ENCODE results near the gene FRMD4A.
"Not testable (repeated sequence)": the region's sequence is repeated elsewhere in the genome, so short reads cannot be mapped to it uniquely, and the experiment has no call there.

Gene FRMD4A

DNA sequence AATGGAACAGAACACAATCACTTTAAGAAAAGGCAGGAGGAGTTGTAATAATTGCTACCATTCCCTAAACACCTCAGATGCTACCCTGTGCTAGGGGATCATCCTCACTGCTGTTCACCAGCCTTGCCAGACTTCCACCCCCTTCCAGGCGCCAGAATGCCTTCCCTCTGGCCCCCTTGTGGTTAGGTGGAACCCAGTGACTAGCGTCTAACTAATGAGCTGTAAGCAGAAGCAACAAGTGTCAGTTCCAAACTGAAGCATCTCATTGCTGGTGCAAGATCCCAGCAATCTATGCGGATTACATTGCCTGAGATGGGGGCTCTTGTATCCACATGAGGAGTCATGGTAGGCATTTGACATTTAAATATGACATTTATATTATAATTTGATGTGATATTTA is 86.6 kb downstream of the FRMD4A start:
- in situ Hi-C loops (cut with MboI; ENCODE audit: low sequenced_read_pairs) = no loop called here

DNA sequence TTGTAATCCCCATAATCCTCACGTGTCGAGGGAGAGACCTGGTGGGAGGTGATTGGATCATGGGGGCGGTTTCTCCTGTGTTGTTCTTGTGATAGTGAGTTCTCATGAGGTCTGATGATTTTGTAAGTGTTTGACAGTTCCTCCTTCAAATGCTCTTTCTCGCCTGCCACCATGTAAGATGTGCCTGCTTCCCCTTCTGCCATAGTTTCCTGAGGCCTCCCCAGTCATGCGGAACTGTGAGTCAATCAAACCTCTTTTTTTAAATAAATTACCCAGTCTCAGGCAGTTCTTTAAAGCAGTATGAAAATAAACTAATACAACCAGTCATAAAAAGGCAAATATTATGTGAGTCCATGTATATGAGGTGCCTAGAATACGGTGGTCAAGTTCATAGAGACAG is 87.5 kb downstream of the FRMD4A start:
- in situ Hi-C loops (cut with MboI; ENCODE audit: low sequenced_read_pairs) = no loop called here

DNA sequence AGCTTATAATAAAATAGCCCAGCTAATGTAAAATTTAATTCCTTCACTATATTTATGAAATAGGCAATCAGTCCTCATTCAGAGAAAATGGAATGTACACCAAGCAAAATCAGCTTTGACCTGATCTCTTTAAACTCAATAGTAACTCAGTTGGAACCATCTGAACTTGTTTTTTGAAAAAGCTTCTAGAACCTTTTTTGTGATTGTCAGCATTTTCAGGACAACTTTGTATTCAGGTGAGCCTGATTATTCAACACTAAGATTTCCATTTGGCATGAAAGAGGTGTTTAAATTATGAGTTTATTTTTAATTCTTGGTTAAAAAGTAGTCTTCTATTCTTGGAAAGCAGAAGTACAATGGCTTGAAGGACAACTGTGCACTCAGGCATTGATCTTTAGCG is 89.5 kb downstream of the FRMD4A start:
- in situ Hi-C loops (cut with MboI; ENCODE audit: low sequenced_read_pairs) = no loop called here

DNA sequence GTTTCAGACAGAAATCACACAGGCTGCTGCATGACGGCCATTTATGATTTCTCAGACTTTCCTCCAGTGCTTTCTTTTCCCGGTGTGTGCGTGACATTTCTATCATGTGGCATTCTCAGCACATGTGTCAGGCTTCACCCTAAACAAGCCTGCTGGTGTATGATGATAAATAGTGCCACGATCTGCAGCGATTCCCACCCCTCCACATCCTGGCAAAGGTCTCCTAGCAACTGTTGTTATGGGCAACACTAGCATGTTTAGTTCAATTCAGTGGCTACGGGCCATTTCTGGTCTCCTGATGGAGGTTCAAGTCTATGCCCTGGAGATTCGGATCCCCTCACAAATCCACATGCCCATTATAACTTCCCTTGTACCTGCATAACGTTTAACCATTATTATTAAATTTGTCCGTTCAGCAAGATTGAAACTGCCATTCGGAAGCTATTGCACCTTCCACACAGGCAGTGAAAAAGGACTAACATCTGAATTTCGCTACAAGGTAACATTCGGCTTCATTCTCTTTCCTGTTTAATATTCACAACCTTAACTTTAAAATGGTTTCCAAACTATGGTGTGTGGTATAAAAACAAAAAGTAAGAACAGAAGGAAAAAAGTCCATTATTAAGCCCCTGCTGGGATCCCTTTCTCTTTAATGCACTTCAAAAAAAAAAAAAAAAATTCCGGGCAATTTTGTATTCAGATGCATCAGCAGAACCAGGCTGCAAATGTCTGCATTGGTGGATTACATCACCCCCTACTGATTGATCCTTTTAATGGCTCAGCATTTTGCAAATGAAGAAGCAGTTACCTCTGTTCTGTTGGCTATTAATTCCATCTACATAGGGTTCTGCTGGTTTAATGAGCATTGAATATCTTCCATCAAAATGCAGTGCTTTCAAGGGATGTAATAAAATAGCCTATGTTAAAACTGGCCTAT is 90.2 kb downstream of the FRMD4A start:
- in situ Hi-C loops (cut with MboI; ENCODE audit: low sequenced_read_pairs) = no loop called here

DNA sequence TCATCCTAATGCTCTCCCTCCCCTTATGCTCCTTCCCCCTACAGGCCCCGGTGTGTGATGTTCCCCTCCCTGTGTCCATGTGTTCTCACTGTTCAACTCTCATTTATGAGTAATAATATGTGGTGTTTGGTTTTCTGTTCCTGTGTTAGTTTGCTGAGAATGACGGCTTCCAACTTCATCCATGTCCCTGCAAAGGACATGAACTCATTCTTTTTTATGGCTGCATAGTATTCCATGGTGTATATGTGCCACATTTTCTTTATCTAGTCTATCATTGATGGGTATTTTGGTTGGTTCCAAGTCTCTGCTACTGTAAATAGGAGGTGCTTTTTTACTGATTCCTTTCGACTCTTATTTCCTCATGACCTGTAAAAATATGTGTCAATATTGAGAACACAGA is 92.1 kb downstream of the FRMD4A start:
- in situ Hi-C loops (cut with MboI; ENCODE audit: low sequenced_read_pairs) = not testable (repeated sequence)

DNA sequence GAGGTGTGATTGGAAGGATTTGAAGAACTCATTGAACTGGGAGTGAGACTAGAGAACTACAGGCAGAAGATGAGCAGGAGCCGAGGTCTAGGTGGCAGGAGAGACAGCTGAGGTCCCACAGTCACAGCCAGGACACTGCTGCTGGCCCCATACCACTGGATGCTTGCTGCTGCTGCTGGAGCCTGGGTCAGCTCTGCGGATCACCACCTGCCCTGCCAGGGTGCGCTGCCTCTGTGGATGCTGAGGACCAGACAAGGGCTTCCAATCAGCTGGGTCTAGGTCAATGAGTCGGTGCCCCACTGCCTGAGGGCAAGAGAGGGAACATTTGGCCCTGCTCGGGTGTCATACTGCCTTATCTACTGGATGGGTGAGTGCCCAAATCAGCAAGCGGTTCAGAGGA is 94.4 kb downstream of the FRMD4A start:
- in situ Hi-C loops (cut with MboI; ENCODE audit: low sequenced_read_pairs) = no loop called here

DNA sequence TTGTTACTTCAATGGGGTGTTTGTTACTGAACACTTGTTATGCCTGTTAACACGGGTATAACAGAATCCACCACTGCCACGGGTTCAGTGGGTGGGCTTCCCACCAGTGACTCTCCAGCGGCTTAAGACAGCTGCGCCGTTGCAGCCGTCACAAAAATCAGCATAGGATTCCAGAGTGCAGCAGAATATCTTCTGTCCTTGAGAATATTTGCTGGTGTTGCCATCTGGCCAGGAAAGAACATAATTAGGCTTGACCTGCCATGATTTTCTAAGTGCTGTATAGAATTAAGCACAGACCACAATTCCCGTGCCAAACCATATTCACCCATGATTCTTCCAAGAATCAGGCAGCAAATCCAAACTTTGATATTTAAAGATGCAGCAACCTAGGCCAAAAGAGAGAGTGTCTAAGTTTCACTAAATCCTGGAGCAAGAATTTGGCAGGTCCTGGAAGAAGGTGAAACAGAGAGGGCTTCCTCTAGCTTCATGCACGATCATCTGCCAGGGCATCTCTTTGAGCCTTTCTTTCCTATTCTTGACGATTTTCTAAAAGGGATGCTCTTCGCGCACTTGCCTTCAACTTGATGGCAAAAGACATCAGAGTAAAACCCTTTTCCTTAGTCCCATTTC is 95.0 kb downstream of the FRMD4A start:
- in situ Hi-C loops (cut with MboI; ENCODE audit: low sequenced_read_pairs) = no loop called here

DNA sequence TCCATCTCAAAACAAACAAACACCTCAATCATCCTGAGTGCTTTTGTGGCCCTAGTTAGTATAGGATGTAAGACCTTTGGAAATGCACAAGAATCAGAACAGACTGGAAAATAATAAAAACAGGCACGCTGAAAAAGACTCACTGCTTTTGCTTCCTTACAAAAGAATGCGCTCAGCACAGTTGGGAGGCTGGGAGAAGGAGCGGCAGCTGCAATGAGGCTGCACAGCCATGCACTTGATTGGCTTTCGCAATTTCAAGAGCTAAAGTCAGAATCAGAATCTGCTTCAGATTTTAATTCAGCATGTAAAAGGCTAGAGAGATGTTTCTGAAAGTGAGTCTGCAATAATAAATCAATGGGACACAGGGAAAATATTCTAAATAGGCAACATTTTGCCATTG is 97.2 kb downstream of the FRMD4A start:
- in situ Hi-C loops (cut with MboI; ENCODE audit: low sequenced_read_pairs) = no loop called here

DNA sequence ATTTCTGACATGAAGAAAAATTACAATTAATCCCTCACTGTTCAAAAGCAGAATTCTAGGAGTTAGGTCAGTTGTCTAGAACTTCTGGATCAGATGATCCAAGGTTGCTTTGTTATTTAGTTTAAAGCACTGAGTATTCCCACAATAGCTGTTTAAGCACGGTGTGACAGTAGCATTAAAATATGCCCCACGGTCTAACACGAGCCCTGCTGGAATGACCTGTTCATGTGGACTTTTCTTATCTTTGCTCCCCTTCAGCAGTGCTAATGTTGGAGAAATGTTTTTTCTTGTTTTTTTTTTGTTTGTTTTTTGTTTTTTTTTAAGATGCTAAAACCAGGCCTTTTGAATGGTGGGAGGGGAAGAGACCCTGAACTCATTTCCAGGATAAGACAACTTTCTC is 101.9 kb downstream of the FRMD4A start:
- in situ Hi-C loops (cut with MboI; ENCODE audit: low sequenced_read_pairs) = not testable (repeated sequence)

DNA sequence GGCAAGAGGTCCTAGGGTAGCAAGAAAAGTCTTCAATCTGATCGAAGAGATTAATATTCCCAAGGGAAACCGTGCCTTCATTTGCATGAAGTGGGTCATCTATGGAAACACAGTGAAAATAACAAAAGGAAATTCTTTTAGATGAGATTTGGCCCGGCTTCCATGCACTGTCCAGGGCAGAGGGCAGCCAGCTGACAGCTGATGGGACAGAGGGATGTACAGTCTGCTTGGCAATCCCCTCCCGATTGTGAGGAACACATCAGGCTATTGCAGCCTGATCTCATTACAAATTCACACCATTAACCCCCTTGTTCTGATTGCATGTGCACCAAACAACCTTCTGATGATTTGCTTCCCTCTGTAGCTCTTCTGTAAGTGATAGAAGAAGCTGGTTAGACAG is 105.3 kb downstream of the FRMD4A start:
- in situ Hi-C loops (cut with MboI; ENCODE audit: low sequenced_read_pairs) = no loop called here

DNA sequence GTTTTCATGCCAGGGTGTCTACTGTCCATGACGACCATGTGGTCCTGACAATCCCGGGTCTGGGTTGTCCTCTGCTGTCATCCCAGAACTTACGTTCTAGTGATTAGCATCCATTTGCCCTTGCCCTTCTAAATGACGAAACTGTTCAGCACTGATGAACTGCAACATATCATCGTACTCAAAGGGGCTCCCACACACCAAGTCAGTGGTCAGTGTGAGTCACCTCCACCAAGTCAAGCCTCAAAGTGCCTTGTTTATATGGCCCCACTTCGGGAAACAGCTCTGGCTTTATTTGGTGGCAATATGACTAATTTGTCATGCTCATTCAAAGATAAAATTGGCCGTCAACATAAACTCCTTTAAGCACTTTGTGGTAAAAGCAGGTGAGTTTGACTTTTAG is 110.7 kb downstream of the FRMD4A start:
- in situ Hi-C loops (cut with MboI; ENCODE audit: low sequenced_read_pairs) = no loop called here

DNA sequence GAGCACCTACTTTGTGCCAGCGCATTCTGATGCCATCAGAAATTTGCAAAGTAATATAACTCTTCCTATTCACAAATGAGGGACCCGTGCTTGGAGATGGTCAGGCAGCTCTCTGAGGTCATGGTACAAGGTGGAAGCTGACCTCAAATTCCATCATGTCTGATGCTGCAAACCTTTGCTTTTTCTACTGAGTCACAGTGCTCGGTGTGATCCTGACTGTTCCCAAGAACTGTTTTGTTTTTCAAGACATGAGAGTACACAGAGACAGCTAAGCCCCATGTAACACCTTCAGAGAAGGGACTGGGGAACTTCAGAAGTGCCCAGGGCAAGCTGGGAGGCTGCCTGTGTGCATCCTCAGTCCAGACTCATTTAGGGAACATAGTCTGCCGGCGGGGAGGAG is 111.3 kb downstream of the FRMD4A start:
- in situ Hi-C loops (cut with MboI; ENCODE audit: low sequenced_read_pairs) = no loop called here

DNA sequence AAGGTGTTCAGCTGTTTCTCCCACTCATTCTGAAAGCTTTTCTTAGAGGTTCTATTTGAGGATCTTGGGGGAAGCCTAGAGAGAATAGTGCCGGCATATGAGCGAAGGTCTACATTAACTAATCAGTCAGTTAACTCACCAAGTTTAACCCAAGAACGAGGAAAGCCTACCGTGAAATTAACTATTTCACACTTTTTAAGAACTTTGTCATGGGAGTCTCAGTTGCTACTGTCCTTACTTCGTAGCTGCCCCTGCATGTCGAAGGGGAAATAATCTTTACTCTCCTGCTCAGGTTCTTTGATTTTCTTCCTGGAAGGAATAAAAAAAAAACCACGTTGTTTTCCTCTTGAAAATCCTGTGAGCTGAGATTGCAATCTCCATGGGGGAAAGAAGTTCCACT is 115.1 kb downstream of the FRMD4A start:
- in situ Hi-C loops (cut with MboI; ENCODE audit: low sequenced_read_pairs) = no loop called here

DNA sequence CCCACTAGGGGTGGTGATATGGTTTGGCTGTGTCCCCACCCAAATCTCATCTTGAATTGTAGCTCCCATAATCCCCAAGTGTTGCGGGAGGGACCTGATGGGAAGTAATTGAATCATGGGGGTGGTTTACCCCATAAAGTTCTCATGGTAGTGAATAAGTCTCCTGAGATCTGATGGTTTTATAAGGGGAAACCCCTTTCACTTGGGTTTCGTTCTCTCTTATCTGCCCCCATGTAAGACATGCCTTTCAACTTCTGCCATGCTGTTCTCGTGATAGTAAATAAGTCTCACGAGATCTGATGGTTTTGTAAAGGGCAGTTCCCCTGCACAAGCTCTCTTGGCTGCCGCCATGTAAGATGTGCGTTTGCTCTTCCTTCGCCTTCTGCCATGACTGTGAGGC is 117.0 kb downstream of the FRMD4A start:
- in situ Hi-C loops (cut with MboI; ENCODE audit: low sequenced_read_pairs) = not testable (repeated sequence)

DNA sequence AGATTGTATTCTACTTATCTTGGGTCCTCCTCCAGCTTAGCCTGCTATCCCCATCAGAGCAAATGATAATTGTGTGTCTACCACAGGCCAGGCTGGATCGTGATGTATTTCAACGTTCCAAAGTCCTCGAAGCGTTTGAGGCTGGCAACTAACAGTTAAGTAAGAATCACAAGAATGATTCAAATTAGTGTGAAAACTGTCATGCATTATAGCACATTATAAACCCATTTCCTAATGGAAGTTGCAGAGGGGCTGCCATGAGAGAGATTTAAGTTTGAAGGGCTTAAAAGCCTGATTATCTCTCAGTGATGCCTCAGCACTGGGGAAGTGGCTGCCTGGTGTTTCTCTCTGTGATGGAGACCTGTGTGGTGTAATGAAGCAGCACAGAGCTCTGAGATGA is 119.1 kb downstream of the FRMD4A start:
- in situ Hi-C loops (cut with MboI; ENCODE audit: low sequenced_read_pairs) = no loop called here

DNA sequence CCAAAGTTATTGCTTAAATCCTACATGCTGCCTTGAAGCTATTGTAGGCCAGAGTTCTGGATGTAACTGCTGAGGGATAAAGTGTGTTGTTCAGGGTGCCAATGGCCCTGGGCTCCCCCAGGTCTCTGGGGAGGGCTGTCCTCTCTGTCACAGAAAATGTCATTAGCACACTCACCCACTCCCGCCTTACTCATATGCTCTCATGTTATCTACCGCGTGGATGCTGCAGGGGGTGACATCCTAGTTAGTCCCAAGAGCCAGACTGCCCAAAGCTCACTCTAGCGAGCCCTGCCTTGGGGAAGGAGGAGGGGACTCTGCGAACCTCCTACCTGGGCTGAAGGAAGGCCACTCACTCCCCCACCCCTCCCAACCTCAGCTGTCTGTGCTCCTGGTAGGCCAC is 122.5 kb downstream of the FRMD4A start:
- in situ Hi-C loops (cut with MboI; ENCODE audit: low sequenced_read_pairs) = no loop called here

DNA sequence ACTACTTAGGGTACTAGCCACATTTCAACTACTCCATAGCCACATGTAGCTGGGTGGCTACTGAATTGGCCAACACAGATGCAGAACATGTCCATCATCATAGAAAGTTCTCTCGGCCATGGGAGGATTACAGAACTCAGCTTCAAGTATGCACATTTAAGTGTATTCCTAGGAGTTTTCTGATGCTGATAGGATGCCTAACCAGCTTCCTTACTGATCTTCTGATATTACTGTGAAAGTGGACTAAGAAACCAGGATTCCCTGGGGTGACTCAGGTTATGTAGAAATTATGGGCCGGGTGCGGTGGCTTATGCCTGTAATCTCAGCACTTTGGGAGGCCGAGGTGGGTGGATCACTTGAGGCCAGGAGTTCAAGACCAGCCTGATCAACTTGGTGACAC is 125.5 kb downstream of the FRMD4A start:
- in situ Hi-C loops (cut with MboI; ENCODE audit: low sequenced_read_pairs) = no loop called here

DNA sequence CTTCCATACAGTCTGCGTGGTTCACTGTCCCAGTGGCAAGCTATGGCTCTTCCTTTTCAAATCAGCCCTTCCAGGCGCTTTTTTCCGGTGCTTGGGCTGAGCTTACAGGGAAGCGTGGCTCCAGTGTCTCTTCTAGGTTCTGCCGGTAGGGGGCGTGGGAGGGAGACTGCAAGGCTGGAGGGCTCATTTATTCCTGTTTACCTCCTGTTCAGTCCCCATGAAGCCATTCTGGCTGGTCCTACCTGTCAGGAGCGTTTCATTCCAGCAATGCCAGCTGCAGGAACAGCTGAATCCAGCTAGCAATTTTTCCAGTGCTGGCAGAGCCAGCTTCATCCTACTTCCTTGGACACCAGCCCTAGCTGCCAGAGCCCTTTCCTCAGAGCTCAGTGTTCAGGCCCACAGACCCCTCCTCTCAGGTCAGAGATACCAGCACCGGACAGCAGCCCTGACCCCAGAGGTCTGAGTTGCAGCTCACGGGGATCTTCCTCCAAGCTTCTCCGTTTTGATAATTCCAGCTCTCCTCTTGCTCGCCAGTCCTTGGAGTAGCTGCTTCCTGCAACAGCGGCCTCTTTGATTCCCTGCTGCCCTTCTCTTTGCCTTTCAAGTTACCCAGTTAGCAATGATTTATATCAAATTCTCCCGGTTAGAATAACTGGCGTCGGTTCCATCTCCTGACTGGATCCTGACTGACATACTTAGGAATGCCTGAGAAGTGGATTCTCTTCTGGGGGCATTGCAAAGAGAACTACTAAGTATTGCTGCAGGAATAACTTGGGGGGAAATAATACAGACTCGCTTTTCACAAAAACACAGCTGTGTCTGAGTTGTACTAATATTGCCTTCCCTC is 129.8 kb downstream of the FRMD4A start:
- in situ Hi-C loops (cut with MboI; ENCODE audit: low sequenced_read_pairs) = no loop called here

DNA sequence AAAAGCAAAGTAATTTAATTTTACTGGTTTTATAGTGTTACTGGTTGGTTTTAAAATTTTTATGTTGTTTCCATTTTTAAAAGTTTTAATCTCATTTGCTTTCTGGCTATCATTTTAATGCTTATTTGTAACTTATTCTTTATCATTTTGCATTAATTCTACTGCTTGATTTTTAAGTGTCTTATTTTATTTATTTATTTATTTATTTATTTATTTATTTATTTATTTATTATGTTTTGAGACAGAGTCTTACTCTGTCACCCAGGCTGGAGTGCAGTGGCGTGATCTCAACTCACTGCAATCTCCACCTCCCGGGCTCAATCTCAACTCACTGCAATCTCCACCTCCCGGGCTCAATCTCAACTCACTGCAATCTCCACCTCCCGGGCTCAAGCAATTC is 131.6 kb downstream of the FRMD4A start:
- in situ Hi-C loops (cut with MboI; ENCODE audit: low sequenced_read_pairs) = not testable (repeated sequence)

DNA sequence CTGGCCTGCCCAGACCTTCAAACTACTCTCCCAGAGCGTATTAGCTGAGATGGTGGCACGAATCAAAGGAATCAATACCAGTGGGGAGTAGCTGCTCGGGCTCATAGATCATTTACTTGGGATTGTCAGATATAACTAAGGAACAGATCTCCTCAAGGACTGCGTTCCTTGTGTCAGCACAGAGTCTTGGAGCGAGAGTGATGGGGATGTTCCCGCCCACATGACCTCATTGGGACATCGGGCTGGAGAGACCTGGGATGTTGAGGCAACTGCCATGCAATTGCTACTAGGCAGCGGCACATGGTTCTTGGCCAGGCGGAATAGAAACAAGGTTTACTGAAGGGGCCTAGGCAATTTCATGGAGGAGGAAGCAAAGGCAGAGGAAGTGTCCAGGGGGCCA is 132.6 kb downstream of the FRMD4A start:
- in situ Hi-C loops (cut with MboI; ENCODE audit: low sequenced_read_pairs) = no loop called here

DNA sequence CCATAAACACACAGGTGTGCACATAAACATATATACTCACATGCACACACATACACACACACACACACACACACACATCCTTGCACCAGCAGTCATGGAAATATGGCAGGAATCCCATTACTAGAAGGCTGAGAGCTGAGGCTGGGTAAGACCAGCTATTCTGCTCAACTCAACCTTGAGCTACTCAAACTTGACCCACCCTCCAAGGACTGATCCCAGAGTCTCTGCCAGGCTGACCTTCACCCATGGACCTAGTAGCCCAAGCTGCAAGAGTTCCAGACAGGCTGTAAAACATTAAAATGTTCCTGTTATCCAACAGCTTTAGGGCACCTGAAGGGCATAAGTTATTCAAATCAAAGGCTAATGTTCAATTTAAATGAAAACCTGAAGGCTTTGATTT is 134.6 kb downstream of the FRMD4A start:
- in situ Hi-C loops (cut with MboI; ENCODE audit: low sequenced_read_pairs) = no loop called here

DNA sequence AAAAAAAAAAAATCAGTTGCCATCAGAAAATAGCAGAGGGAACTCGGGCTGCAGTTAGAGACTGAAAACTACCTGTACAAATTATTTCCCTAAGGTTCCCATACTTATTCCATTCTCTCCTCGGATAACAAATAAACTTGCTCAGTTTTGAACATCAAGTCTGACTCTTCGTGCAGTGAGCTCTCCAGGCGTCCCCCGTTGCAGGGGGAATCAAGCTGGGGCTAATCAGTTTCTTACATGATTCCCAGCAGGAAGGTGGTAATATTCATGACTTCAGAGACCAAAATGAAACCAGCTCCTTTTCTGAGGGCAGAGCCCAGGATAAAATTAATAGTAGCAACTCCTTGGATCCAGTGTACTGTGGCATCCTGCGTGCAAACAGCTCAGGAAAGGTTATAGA is 135.3 kb downstream of the FRMD4A start:
- in situ Hi-C loops (cut with MboI; ENCODE audit: low sequenced_read_pairs) = no loop called here

Measured in hTERT RPE-1 (cell line).